Measurements from ENCODE around the gene COX6A1.
"Not testable (repeated sequence)": the region's sequence is repeated elsewhere in the genome, so short reads cannot be mapped to it uniquely, and the experiment has no call there.

The COX6A1 gene

DNA sequence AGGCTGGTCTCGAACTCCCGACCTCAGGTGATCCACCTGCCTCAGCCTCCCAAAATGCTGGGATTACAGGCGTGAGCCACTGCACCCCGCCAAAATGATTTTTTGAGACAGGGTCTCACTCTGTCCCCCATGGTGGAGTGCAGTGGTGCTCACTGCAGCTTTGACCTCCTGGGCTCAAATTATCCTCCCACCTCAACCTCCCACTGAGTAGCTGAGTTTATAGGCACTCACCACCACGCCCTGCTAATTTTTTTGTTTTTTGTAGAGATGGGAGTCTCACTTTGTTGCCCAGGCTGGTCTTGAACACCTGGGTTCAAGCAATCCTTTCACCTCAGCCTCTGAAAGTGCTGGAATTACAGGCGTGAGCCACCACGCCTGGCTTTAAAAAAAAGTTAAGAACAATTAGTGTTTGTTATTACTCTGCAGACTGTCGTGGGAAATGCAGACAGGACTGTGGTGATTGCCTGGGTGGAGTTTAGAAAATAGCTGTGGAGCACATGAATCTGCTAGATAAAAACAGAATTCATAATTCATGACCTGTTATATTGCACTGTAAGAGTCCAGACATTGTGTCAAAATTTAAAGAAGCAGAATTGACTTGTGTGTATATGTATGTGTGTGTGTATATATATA lies 9.2 kb upstream of the COX6A1 start:
- DNase-seq: no peak

- DNase-seq: no peak
Observed at GRCh38 chr12:120429368-120429767, 8.5 kb upstream of the COX6A1 start.

DNA sequence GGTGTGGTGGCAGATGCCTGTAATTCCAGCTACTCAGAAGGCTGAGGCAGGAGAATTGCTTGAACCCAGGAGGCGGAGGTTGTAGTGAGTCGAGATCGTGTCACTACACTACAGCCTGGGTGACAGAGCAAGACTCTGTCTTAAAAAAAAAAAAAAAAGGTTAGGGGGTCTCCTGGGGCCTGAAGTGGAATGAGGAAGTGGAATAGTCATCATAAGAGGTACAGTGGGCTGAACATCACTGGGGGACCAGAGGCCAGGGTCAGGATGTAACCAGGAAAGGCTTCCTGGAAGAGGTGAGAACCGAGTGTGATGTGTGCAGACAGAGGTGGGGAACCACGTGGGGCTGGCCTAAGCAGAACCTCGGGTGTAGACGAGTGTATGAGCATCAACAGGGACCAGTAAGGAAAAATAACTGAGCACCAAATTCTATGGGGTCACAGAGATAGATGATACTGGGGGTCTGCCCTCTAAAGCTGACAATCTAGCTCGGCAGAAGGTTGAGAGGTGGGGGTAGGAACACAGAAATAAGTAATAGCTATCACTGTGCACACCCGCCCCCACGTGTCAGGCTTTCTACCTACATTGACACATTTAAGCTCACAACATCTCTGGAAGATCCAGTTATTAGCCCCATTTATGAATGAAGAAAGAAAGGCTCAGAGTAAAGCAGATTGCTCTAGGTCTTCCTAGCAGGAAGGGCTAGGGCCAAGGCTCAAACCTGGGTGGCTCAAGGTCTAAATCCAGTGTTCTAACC lies 5.0 kb upstream of the COX6A1 start:
- no peak for DNase-seq

DNA sequence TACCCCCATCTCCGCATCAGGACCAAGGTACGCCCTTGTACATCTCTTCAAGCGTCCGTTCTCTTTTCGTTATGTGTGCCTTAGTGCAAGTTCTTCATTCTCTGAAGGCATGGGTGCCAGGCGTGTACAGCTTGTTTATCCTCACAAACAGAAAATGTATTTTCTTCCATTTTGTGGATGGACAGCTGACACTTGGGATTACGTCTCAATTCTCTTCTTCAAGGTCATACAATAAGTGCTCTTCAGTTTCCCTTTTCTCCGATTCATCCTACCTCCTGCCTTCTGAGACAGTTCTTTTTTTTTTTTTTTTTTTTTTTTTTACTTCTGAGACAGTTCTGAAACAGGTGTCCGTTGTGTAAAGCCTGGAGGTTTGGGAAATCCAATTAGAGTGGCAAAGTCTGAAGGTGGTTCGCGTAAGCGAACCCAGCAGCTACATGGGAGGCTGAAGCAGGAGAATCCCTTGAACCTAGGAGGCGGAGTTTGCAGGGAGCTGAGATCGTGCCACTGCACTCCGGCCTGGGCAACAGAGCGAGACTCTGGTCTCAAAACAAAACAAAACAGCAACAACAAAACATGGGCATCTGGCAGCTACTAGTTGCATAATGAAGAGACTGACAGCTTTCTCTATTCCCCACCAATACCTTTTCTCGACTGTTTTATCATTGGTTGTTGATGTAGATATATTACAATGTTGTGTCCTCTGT lies 734 bp downstream of the COX6A1 start:
- DNase-seq: no peak

- peak; percentile 50 to 69 (median 56) for DNase-seq
Observed at GRCh38 chr12:120439646-120440247, 1.8 kb downstream of the COX6A1 start.

- DNase-seq: no peak
Observed at GRCh38 chr12:120444676-120445075, 6.8 kb downstream of the COX6A1 start.

DNA sequence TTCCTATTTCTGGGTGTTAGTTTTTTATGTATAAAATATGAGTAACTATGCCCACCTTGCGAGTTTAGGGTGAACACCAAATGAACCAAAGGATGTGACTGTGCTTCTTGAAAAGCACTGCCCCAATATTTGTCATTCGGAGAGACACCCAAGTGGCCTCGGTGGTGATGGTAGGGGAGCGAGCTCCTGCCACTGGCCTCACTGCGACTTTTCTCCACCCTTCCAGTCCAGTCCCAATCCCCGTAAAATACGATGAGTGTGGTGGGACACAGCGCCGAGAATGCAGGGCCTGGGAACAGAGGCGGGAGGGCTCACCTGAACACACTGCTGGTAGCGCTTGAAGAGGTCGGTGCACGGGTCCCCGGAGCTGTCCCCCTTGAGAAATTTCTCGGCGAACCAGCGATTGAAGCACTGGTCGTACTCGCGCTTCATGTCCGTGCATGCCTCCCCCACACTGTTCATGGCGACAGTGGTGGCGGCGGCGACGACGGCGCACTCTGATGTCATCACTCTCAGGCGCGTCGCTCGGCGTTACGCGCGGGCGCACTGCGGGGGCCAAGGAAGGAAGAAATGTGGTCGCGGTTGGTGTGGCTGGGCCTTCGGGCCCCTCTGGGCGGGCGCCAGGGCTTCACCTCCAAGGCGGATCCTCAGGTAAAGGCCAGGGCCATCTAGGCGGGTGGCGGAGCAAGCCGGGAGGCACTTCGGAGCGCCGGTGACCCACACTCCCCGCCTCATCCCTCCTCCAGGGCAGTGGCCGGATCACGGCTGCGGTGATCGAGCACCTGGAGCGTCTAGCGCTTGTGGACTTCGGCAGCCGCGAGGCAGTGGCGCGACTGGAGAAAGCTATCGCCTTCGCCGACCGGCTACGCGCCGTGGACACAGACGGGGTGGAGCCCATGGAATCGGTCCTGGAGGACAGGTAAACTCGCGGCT lies 8.3 kb downstream of the COX6A1 start, which contains the start of the genes GATC and TRIAP1:
Gene GATC, plus strand, starts transcription at position 534 of the 933 bp plus-strand sequence. Its CDS starts 37 bp downstream, at position 571.
Gene TRIAP1, minus strand, starts transcription at position 474 of the 933 bp plus-strand sequence. Its CDS starts 12 bp downstream, at position 462.
- peak; percentile 68 to 78 (median 72) for DNase-seq

GRCh38 chr12:120446844-120447178 lies 8.9 kb downstream of the COX6A1 start:
- not testable (repeated sequence) for DNase-seq

DNA sequence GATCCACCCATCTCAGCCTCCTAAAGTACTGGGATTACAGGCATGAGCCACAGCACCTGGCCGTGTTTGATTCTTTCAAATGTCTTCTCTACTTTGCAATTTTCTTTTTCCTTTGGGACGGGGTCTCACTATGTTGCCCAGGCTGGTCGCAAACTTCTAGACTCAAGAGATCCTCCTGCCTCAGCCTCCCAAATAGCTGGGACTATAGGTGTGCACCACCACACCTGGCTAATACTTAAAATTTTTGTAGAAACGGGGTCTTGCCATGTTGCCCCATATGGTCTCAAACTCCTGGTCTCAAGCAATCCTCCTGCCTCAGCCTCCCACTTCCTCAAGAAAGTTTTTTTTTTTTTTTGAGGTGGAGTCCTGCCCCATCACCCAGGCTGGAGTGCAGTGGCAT lies 10.1 kb downstream of the COX6A1 start:
- DNase-seq: no peak

DNA sequence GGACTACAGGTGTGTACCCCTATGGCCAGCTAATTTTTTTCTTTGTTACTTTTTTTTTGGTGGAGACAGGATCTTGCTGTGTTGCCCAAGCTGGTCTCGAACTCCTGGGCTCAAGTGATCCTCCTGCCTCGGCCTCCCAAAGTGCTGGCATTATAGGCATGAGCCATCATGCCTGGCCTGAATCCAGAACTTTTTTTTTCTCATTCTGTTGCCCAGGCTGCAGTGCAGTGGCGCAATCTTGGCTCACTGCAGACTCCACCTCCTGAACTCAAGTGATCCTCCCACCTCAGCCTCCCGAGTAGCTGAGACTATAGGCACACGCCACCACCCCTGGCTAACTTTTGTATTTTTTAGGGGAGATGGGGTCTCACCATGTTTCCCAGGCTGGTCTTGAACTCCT lies 14.6 kb downstream of the COX6A1 start:
- DNase-seq: not testable (repeated sequence)

DNA sequence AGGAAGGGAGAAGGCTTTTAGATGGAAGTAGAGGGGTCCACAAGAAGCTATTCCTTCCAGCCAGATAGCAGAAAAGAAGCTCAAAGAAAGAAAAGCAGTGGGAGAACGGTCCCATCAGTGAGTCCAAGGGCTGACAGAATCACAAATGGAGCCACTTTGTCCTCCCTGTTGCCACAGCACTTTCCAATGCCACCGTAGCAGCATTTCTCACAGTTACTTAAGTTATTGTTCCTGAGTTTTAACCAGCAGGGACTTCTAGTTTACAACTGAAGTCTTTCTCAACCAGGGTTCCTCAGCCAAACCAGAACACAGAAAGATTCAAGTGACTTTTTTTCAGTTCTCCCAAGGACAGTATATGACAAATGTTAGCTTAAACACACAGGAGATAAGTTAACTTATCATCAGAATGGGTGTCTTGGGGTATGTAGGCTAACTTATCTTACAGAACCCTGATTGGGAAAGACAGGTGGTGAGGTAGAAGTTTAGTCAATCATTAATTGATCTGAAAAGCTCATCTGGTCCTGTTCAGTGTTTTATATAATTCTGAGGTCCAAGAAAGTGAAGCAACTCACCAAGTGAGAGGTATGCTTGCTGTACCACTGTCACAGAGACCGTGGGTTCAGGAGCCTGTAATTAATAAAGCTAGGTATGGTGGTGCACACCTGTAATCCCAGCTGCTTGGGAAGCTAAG lies 15.3 kb downstream of the COX6A1 start:
- no peak for DNase-seq

- no peak for DNase-seq
Observed at GRCh38 chr12:120453977-120454376, 16.1 kb downstream of the COX6A1 start.

DNA sequence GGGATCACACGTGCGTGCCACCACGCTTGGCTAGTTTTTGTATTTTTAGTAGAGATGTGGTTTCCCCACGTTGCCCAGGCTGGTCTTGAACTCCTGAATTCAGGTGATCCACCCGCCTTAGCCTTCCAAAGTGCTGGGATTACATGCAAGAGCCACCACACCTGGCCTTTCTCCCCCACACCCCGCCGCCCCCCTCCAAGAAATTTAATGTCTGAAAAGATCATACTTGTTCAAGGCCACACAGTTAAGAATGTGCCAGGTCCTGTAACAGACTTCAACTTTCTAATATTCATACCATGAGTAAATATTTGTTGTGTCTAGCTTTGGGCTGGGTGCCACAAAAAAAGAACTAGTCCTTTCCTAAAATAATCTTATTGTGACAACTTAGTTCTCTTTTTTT lies 17.4 kb downstream of the COX6A1 start:
- no peak for DNase-seq

DNA sequence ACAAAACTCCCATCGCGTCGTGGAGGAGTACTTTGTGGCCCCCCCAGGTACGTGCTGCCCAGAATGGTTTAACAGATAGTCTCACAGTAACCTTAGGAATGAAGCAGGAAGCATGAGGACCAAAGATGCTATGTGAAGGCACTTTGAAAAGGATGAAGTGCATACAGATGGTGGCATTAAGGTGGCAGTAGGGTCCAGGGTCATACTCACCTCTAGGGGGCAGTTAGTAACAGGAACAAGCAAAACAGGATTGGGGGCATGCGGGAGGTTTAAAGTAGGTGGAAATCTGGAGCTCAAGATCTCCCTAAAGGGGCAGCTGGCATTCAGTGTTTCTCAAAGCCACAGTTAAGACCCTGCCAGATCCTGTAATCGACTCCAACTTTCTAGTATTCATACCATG lies 19.2 kb downstream of the COX6A1 start:
- DNase-seq: no peak

GRCh38 chr12:120460157-120460556 lies 22.2 kb downstream of the COX6A1 start:
- DNase-seq: no peak

- DNase-seq: no peak
Observed at GRCh38 chr12:120462099-120462640, 24.3 kb downstream of the COX6A1 start.

DNA sequence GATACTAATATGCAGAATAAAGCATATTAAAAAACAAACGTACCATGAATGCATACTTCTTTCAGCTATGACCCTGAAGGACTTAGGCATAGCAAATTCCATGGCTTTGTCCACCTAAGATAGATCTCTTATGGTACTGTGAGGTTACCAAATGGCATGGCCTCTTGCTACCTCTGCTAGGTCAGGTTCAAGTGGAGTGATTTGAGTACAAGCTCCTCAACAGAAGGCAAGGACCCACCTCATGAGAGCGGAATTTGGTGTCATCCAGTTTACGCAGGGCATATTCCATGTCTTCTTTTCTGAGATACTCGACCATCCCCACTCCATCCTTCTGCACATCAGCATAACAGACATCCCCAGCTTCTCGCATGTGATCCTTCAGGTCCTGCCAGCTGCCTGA lies 25.8 kb downstream of the COX6A1 start:
- no peak for DNase-seq

DNA sequence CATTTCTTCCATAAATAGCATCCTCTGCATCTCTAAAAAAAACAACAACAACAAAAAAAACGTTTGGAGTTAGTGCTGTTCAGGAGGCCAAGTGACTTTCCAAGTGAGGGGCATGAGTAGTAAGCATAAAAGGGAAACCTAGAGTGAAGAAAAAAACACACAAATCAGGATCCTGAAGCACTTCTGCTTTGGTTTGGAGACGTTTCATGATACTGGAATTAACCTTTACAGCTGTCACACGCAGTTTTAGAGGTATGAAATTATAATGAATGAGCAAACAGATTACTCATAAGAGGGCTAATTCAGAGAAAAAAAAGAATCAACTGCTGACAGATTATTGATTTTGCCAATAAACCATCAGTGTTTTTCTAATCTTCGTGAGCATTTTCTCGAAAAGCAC lies 27.8 kb downstream of the COX6A1 start:
- no peak for DNase-seq

DNA sequence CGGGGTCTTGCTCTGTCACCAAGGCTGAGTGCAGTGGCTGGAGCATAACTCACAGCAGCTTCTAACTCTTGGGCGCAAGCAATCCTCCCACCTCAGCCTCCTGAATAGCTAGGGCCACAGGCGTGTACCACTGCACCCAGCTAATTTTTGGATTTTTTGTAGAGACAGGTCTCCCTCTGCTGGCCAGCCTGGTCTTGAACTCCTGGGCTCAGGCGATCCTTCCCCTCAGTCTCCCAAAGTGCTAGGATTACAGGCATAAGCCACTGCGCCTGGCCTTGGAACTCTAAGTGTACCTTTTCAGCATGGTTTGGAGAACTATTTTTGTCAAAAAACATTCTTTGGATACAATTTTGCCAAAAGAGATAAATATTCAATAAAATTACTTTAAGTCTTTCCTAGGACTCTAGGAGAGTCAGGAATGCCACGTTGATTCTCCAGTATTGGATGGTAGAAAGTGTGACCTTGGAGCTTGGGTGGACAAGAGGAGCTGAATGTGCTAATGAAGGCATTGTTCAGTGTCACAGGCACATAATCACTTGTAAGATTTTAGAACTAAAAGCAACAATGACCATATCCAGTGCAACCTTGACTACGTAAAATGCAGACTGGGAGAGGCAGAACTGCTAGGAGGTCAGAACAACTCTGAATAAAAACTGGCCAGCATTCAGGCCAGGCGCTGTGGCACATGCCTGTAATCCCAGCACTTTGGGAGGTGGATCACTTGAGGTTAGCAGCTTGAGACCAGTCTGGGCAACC lies 28.8 kb downstream of the COX6A1 start:
- no peak for DNase-seq

DNA sequence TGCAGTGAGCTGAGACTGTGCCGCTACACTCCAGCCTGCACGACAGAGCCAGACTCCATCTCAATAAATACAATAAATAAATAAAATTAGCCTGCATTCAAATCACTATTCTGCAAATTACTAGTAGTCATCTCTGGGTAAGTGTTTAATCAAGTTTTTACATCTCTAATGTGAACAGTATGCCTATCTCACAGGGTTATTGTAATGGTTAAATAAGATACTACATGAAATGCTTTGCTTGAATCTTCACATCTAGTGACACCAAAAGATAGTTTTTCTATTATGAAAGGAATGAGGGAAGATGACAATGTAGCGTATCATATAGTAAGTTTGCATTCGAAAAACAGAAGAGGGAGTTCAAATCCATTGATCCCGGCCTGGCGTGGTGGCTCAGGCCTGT lies 29.5 kb downstream of the COX6A1 start:
- no peak for DNase-seq
